GM19372 (cell line): ENCODE measurements around the gene RFNG.

Experiments used
- ATAC-seq: cut with Tn5 transposase; IDR thresholded peaks from one replicate; pipeline ENCODE4 v1.9.1; 2021; ENCODE audit warnings: mild to moderate bottlenecking, low read depth, moderate library complexity; ENCODE audit not compliant: unreplicated experiment

The RFNG gene

GRCh38 chr17:82051776-82052637 lies at the start of gene RFNG, which contains the start of gene GPS1:
Gene RFNG (minus strand): TSS chr17:82051811. CDS start chr17:82051766, 45 bp downstream.
Gene GPS1 (plus strand): TSS chr17:82051898. CDS start chr17:82051932, 34 bp downstream.
- peak; percentile 63 for ATAC-seq

DNA sequence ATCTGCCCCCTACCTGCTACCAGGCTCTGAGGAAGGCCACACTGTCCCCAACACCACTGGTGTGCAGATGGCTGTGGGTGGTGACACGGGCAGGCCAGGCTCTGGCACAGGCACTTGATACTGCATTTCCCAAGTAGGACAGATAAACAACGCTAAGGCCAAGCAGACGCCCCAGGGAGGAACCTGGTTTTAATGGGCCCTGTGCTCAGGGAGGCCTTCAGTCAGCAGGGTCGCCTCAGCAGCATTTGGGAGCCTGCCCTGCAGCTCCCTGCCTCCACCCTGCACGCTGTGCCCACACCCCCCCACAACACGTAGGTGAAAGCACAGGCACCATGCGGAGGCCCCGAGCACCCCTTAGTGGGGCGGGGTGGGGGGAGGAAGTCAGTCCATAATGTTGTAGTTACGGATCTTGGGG lies 49.7 kb upstream of the RFNG start:
- ATAC-seq, result no peak

GRCh38 chr17:82100502-82101298 lies 49.1 kb upstream of the RFNG start:
- ATAC-seq, result no peak

DNA sequence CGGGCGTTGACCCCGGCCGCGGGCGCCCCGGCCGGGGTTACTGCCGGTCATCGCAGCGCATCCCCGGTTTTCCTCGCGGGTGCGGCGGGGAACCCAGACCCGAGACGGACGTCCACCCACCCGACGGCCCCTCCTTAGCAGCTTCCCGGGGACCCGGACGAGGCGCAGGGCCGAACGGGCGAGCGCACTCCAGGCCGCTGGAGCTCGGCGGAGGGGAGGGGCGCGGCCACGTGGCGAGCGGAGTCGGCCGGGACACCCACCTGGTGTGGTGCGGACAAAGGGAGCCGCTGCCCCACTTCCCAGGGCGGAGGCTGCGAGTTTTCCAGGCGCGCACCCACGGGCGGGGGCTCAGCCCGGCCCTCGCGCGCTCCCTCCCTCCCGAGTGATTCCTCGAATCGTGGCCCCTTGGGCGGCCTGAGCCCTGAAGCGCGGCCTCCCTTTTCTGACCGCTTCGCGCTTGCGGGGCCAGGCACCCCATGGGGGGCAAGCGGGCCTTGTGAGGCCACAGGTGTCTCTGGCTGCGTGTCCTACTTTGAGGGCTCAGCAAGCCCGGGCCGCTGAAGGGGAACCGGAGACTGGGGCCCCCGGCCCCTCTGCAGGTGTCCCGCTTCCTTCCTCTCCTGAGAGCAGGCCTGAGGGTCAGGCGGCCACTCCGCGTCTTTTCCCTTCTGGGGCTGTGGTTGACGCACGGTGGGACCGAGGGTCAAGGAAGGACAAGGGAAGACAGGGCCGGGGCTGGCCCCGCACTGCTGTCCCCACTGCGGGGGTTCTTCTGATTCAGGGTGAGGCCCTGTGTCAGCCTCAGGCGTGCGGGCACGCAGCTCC lies 47.5 kb upstream of the RFNG start:
- peak; percentile 4 for ATAC-seq

GRCh38 chr17:82098169-82098938 lies 46.7 kb upstream of the RFNG start, which contains the start of gene FASN:
Gene FASN (minus strand): TSS chr17:82098236. CDS start chr17:82096445, 1,791 bp downstream.
- peak; percentile 61 for ATAC-seq

DNA sequence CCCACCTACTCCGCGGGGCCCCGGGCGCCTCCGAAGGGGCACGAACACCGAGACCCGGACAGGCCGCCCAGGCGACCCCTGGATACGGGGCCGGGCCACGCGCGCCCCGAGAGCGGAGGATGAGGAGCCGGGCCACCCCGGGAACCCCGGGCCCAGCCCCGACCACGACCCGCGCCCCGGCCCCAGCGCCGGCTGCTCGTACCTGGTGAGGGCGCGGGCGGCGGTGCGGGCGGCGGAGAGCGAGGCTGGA lies 46.2 kb upstream of the RFNG start:
- ATAC-seq, result no peak

GRCh38 chr17:82097184-82097918 lies 45.7 kb upstream of the RFNG start:
- ATAC-seq, result peak; percentile 2

GRCh38 chr17:82096709-82097183 lies 45.1 kb upstream of the RFNG start:
- ATAC-seq, result no peak

DNA sequence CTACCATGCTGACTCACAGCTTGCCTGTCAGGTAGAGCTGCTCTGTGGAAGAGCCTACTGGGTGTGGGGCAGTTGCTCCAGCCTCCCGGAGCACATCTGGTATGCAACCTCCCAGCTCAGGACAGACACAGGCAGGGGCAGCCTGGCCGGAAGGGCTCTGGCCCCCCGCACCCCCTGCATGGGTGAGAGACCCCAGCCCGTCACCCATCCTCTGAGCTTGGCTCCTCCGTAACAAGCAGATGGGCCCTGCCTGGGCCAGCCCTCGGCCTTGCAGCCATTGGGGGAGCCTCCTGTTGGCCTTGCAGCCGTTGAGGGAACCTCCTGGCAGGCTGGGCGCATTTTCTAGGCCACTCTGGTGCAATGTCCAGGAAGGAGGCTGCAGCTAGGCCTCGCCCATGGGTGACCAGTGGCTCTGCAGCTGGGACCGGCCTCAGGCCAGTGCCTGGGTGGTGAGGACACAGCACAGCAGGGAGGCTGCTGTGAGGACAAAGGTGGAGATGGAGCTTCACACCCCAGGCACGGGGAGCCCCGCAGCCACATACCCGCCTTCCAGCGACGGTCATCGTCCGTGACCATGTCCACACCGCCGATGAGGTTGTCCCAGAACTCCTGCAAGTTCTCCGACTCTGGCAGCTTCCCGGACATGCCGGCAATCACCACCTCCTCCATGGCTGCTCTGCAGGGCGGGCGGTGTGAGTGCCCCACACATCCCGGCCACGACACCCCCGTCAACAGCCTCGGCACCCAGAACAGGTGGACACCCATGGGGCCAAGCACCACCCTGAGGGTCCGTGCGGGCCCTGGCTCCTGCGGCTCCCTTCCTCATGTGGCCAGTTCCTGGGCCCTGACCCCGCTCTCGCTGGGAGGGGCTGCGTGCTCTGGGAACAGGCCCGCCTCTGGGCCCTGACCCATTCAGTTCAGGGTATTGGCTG lies 44.4 kb upstream of the RFNG start:
- ATAC-seq, result no peak

DNA sequence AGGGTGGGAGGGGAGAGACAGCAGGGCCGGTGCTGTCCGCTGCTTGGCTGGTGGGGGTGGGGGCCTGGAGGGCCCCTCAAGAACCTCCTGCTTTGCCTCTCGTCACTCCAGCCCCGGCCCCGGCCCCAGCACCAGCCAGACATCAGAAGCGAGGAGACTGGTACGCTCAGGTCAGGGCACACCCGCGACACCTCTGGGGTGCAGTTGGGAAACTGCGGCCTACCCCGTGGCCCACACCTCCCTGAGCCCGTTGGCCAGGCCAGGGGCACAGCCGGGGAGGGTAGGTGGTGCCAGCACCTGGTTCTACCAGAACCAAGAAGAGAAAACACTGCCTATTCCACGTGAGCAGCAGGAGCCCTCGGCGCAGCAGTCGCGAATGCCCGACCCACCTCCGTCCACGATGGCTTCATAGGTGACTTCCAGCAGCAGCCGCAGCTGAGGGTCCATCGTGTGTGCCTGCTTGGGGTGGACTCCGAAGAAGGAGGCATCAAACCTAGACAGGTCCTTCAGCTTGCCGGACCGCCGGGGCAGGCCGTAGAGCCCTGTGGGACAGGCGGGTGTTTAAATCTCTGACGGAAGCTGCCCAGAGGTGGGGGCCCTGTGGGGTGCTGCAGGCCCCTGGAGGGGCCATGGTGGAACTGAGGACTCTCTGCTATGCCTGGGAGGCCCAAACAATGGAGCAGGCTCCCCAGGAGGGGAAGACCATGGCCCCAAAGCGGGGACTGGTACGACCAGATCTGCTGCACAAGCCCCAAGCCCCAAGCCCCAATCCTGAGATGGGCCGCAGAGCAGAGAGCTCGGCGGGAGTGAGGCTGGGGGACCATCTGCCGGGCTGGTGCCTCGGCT lies 43.5 kb upstream of the RFNG start:
- no peak for ATAC-seq

DNA sequence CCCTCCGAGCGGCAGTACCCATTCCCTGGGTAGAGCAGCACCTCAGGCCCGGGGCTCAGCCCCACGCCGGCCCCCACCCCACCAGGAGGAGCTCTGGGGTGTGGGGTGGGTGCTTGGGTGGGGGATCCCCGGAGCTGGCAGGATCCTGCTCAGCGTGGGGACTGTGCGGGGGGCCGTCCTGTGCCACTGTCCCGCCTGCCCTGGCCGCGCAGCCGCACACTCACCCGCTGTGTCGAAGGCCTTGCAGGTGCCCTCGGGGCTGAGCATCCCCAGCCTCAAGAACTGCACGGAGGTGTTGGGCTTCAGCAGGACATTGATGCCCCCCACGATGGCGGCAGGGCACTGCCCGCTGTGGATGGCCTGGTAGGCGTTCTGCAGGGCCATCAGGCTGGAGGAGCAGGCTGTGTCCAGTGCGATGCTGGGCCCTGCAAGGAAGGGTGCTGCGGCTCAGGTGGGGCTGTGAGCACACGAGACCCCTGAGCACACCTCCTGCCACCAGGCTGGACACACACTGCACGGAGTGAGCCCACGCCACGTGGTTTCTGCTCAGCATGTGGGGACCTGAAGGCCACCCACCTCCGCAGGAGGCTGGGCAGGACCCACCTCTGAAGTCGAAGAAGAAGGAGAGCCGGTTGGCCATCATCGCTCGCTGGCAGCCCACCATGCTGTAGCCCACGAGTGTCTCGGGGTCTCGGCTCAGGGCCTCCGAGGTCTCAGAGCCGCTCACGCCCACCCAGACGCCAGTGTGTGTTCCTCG lies 41.6 kb upstream of the RFNG start:
- no peak for ATAC-seq

DNA sequence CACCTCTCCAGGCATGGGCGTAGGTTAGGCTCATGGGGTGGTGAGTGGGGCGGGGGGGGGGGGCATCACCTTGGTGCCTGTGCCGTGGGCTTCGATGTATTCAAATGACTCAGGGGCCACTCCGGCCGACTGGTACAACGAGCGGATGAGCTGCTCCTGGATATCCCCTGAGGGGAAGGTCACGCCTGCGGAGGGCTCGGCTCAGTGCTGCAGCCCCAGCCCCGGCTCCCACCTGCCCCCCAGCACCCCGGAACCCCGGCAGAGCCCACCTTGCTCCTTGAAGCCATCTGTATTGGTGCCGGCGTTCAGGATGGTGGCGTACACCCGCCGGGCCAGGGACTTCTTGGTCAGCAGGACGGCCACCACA lies 41.0 kb upstream of the RFNG start:
- ATAC-seq, result no peak

DNA sequence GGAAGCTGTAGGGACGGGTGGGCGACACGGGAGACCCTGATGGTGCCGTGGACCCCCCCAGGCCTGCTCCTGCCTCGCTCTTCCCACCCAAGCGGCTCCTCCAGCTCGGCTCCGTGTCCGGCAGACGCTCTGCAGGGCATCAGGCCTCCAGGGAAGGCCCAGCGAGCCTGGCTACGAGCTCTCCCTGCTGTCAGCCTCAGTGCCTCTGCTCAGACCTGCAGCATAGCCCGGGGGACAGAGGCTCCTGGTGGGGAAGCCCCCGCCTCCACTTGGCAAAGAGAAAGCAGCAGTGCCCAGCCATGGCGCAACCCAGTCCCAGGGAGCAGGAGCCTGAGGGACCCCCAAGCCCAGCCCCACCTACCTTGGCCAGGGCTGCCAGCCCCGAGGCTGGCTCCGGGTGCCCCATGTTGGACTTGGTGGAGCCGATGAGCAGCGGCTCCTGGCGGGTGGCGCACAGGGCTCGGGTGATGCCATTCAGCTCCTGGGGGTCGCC lies 40.5 kb upstream of the RFNG start:
- ATAC-seq, result no peak

DNA sequence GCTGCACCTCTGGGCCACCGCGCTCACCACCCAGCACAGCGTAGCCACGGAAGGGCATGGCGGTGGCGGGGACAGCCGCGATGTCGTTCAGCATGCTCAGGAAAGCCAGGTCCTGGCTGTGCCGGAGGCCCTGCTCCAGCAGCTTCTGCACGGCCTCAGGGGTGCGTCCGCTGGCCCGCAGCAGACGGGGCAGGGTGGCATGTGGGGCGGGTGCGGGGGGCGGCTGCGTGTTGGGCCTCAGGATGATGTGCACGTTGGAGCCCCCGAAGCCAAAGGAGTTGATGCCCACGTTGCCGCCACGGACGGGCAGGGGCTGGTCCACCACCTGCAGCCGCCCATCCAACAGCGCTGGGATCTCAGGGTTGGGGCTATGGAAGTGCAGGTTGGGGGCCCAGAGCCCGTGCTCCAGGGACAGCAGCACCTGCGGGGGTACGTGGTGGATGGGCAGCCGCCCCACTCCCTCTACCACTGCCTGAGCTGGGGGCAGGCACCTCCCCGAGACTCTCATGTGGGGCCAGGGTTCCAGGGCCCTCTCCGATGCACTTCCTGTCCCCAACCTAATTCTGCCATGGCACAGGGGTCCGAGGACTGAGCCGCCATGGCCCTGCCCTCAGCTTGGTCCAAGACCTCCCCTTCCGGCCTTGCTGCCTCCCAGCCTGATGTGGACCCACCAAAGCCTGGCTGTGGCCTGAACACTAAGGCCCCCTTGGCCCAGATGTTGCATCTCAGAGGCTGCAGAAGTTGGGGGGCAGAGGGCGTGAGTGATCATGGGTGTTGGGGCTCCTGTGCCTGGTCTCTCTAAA lies 39.9 kb upstream of the RFNG start:
- no peak for ATAC-seq

DNA sequence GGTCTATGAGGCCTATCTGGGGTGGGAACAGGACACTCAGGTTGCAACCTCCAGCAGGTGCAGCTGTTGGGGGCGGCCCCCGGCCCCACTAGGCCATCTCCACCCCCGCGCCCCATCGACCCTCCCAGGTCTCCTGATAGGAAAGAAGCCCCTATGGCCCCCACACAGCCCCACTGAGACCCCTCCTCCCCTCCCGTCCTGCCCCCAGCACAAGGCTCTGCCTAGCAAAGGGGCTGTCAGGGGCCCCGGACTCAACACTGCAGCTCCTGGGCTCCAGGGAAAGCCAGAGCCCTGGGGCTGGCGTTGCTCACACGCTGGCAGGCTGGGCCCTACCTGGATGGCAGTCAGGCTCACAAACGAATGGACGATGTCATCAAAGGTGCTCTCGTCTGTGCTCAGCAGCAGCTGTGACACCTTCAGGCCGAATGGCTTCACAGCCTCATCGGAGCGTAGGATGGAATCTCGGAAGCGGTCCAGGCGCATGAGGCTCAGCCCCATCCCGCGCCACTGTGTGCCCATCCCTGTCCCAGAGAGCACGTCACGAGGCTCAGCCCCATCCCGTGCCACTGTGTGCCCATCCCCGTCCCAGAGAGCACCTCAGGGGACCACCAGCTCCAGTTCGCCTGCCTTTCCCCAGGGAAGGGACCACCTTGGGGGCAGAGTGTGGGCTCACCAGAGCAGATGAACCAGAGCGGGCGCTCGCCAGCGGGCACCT lies 39.1 kb upstream of the RFNG start:
- no peak for ATAC-seq
